H1 (cell line): ENCODE results near the gene CNPY2. TPM values are rescaled to one million over a fixed set of nuclear protein-coding genes. Genes with fewer than 3 reads are reported as not detected.

ENCODE experiments used
- RFX5 ChIP-seq: IDR thresholded peaks from 2 replicates; pipeline ENCODE4 v1.6.1; 2011; ENCODE audit warnings: low read depth, low read length, improper control_type of control experiment, borderline replicate concordance
- polyA plus RNA-seq, 7 experiments: library from polyadenylated mRNA; depleted of rRNA in 3 of 7; stranded (reverse) in 5 of 7; unstranded in 2 of 7; fragments of >200 nt in 5 of 7; fragments of 200-250 nt in 2 of 7; gene quantifications; 1 replicate in 5 of 7; 2 replicates in 1 of 7; 4 replicates in 1 of 7; pipeline versions ENCODE4 v1.2.1 to v1.2.3, GENCODE V29; 2011 to 2013; ENCODE audit warnings: missing spikeins in 2 of 7, mixed read lengths in 2 of 7
- total RNA-seq: library from RNA; stranded (reverse); fragmentation: NEBNext Ultra II Directional; extraction: Animal tissue kit (Norgen Biotek cat#: 25700); gene quantifications from 2 replicates; pipeline ENCODE4 v1.2.1, GENCODE V29; 2021
- TF ChIP-seq, protein P1 (sequence below): fragments of 300-600 bp; sonication (generic); IDR thresholded peaks from 2 replicates; pipeline ENCODE4 v1.7.1; 2012; ENCODE audit warnings: low read length, moderate library complexity, mild to moderate bottlenecking, inconsistent platforms; ENCODE audit not compliant: insufficient replicate concordance

Gene CNPY2
- total and polyA plus RNA-seq, 2 of the 8 experiments (the other 6 are each of a cell fraction or from before 2014, with no cell fraction given) = 203 to 281 TPM

DNA sequence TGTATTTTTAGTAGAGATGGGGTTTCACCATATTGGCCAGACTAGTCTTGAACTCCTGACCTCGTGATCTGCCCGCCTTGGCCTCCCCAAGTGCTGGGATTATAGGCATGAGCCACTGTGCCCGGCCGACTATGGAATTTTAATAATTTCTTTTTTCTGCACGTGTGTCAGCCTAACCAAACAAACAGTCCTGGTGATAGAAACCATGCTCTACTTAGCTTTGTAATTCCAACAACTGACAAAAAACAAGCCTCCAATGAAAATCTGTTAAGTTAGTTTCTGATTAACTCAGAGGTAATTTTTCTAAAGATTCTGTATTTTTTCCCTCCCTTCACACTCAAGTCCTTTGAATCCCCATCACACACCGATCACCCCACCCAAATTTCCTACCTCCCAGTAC is 33.8 kb downstream of the CNPY2 start (continued):
- TF ChIP-seq, protein P1, sequence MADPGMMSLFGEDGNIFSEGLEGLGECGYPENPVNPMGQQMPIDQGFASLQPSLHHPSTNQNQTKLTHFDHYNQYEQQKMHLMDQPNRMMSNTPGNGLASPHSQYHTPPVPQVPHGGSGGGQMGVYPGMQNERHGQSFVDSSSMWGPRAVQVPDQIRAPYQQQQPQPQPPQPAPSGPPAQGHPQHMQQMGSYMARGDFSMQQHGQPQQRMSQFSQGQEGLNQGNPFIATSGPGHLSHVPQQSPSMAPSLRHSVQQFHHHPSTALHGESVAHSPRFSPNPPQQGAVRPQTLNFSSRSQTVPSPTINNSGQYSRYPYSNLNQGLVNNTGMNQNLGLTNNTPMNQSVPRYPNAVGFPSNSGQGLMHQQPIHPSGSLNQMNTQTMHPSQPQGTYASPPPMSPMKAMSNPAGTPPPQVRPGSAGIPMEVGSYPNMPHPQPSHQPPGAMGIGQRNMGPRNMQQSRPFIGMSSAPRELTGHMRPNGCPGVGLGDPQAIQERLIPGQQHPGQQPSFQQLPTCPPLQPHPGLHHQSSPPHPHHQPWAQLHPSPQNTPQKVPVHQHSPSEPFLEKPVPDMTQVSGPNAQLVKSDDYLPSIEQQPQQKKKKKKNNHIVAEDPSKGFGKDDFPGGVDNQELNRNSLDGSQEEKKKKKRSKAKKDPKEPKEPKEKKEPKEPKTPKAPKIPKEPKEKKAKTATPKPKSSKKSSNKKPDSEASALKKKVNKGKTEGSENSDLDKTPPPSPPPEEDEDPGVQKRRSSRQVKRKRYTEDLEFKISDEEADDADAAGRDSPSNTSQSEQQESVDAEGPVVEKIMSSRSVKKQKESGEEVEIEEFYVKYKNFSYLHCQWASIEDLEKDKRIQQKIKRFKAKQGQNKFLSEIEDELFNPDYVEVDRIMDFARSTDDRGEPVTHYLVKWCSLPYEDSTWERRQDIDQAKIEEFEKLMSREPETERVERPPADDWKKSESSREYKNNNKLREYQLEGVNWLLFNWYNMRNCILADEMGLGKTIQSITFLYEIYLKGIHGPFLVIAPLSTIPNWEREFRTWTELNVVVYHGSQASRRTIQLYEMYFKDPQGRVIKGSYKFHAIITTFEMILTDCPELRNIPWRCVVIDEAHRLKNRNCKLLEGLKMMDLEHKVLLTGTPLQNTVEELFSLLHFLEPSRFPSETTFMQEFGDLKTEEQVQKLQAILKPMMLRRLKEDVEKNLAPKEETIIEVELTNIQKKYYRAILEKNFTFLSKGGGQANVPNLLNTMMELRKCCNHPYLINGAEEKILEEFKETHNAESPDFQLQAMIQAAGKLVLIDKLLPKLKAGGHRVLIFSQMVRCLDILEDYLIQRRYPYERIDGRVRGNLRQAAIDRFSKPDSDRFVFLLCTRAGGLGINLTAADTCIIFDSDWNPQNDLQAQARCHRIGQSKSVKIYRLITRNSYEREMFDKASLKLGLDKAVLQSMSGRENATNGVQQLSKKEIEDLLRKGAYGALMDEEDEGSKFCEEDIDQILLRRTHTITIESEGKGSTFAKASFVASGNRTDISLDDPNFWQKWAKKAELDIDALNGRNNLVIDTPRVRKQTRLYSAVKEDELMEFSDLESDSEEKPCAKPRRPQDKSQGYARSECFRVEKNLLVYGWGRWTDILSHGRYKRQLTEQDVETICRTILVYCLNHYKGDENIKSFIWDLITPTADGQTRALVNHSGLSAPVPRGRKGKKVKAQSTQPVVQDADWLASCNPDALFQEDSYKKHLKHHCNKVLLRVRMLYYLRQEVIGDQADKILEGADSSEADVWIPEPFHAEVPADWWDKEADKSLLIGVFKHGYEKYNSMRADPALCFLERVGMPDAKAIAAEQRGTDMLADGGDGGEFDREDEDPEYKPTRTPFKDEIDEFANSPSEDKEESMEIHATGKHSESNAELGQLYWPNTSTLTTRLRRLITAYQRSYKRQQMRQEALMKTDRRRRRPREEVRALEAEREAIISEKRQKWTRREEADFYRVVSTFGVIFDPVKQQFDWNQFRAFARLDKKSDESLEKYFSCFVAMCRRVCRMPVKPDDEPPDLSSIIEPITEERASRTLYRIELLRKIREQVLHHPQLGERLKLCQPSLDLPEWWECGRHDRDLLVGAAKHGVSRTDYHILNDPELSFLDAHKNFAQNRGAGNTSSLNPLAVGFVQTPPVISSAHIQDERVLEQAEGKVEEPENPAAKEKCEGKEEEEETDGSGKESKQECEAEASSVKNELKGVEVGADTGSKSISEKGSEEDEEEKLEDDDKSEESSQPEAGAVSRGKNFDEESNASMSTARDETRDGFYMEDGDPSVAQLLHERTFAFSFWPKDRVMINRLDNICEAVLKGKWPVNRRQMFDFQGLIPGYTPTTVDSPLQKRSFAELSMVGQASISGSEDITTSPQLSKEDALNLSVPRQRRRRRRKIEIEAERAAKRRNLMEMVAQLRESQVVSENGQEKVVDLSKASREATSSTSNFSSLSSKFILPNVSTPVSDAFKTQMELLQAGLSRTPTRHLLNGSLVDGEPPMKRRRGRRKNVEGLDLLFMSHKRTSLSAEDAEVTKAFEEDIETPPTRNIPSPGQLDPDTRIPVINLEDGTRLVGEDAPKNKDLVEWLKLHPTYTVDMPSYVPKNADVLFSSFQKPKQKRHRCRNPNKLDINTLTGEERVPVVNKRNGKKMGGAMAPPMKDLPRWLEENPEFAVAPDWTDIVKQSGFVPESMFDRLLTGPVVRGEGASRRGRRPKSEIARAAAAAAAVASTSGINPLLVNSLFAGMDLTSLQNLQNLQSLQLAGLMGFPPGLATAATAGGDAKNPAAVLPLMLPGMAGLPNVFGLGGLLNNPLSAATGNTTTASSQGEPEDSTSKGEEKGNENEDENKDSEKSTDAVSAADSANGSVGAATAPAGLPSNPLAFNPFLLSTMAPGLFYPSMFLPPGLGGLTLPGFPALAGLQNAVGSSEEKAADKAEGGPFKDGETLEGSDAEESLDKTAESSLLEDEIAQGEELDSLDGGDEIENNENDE = no peak
- no peak for TF ChIP-seq RFX5
